Measurements from ENCODE around the gene GET3. TPM values are rescaled to one million over a fixed set of nuclear protein-coding genes. Genes with fewer than 3 reads are reported as not detected.
"Not testable (repeated sequence)": the region's sequence is repeated elsewhere in the genome, so short reads cannot be mapped to it uniquely, and the experiment has no call there.

Gene GET3
- total RNA-seq: 10 to 100 TPM; 61.8 to 62.9 TPM

DNA sequence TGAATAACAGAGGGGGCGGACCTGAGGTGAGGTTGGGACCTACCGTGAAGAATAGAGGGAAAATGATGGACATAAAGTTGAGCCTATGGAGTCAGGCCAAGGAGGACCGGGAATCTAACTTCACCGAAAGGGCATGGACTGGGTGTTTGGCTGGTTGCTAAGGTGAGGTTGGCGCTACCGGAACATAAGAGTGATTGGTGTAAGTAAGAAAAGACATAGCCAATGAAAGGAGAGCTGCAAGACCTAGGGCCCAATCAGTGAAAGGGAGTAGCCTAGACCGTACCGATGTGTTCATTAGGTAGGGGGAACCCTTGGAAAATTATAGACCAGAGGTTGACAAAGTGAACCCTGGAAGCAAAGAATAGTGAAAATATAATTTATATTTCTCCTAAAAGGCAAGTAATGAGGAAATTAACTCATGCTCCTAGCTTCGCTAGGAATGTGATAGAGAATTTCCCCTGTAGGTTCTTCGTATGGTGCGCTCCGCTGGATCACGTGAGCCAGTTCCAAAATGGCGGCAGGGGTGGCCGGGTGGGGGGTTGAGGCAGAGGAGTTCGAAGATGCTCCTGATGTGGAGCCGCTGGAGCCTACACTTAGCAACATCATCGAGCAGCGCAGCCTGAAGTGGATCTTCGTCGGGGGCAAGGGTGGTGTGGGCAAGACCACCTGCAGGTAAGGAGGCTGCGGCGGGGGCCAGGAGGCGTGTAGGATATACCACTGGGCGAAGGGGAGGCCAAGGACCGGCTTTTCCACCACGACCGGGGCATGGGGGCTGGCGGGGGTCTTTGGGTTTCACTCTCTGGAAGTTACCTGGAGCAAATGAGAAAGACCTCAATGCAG, at the start of gene GET3:
Gene GET3 (plus strand): TSS at position 503 of the 840 bp plus-strand sequence. CDS start 9 bp downstream, at position 512.
- no peaks in the 10 kb centered on the region for H3K27me3 Mint-ChIP-seq
- peaks cover 31% of the 10 kb centered on the region for H3K36me3 Mint-ChIP-seq (ENCODE audit: low read depth)
- ChIA-PET POLR2A (interaction anchor here (0.6 to 10.1 kb wide), 19 partner anchors 8 to 574 kb away, joined by 3 to 250 read pairs (median 4); partner anchors contain the start of genes FBXW9, GCDH, JUNB and RNASEH2A), CTCF (interaction anchor here (0.6 to 11.3 kb wide), 11 partner anchors 15 to 148 kb away, joined by 3 to 136 read pairs (median 4); no protein-coding TSS in a partner anchor)
- H3K4me3 Mint-ChIP-seq: peak within 1 kb of the TSS; percentile 100
- H3K4me1 Mint-ChIP-seq: peaks cover 46% of the 10 kb centered on the region
- H3K9me3 Mint-ChIP-seq: no peaks in the 10 kb centered on the region
- DNase-seq: peak; percentile 83
- peak within 1 kb of the TSS; percentile 89 for H3K27ac Mint-ChIP-seq

GRCh38 chr19:12689012-12689411, 48.3 kb upstream of the GET3 start:
- Mint-ChIP-seq H3K36me3 (ENCODE audit: low read depth) (no peaks in the 10 kb centered on the region), H3K4me1 (no peaks in the 10 kb centered on the region), H3K4me3 (no peak overlapping the region), H3K27me3 (no peaks in the 10 kb centered on the region), H3K27ac (no peak overlapping the region), H3K9me3 (no peaks in the 10 kb centered on the region)
- no peak for DNase-seq
- ChIA-PET CTCF (no interaction called here), POLR2A (no interaction called here)

DNA sequence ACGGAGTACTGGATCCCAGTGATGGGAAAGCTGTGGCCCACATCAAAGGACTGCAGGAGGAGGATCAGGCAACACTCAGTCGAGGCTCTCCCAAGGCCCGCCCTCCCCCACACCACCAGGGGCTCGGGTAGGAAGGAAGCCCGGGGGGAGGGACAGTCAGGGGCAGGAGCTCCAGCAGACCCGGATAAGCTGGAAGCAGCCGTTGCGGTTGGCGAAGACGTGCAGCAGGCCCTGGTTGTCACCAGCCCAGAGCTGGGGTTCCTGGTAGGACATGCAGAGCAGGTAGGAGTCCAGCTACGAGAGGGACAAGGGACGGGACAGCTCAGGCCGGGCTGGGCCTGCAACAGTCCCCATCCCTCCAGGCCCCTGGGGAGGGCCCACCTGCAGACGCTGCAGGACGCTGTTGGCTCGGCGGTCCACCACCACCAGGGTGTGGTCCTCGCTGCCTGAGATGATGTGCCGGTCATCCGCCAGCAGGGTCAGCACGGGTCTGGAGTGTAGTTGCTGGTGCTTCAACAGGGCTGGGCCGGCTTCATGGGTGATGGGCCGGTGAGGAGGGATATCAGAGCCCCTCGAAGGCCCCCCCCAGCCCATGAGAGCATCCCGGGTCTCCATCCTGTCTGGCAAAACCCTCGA, 47.6 kb upstream of the GET3 start:
- ChIA-PET POLR2A (no interaction called here), CTCF (no interaction called here)
- no peak for DNase-seq
- Mint-ChIP-seq H3K27ac (no peak overlapping the region), H3K27me3 (no peaks in the 10 kb centered on the region), H3K4me3 (no peak overlapping the region), H3K9me3 (no peaks in the 10 kb centered on the region), H3K36me3 (ENCODE audit: low read depth) (no peaks in the 10 kb centered on the region), H3K4me1 (peaks cover 3% of the 10 kb centered on the region)

DNA sequence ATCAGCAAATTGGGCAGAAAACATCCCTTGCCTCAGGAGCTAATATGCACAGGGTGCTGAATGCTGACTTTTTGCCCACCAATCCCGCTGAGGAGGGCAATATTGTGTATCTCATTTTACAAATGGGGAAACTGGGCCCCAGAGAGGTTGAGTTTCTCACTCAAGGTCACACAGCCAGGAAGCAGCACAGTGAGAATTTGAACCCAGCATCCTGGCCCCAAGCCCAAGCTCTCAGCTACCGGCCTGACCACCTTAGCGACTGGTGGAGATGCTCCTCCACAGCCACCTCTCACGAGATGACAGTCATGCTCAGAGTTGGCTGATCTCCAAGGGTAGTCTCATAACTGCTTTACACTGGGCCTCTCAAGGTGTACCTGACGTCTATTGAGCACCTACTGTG, 44.3 kb upstream of the GET3 start:
- ChIA-PET POLR2A (interaction anchor here (0.7 to 1.0 kb wide), 2 partner anchors 11 to 41 kb away, joined by 3 read pairs; partner anchors contain the start of gene TRIR), CTCF (no interaction called here)
- Mint-ChIP-seq H3K36me3 (ENCODE audit: low read depth) (peaks cover 4% of the 10 kb centered on the region), H3K9me3 (no peaks in the 10 kb centered on the region), H3K4me3 (no peak overlapping the region), H3K4me1 (peaks cover 21% of the 10 kb centered on the region), H3K27ac (no peak overlapping the region), H3K27me3 (no peaks in the 10 kb centered on the region)
- DNase-seq: no peak

GRCh38 chr19:12694641-12695040, 42.7 kb upstream of the GET3 start:
- POLR2A ChIA-PET: interaction anchor here (1.1 to 3.7 kb wide), 3 partner anchors 26 to 37 kb away, joined by 3 to 27 read pairs (median 6); partner anchors contain the start of gene TNPO2
- CTCF ChIA-PET: interaction anchor here (1.2 to 3.2 kb wide), 2 partner anchors 17 to 37 kb away, joined by 3 to 12 read pairs; no protein-coding TSS in a partner anchor
- H3K36me3 Mint-ChIP-seq (ENCODE audit: low read depth): peaks cover 10% of the 10 kb centered on the region

DNA sequence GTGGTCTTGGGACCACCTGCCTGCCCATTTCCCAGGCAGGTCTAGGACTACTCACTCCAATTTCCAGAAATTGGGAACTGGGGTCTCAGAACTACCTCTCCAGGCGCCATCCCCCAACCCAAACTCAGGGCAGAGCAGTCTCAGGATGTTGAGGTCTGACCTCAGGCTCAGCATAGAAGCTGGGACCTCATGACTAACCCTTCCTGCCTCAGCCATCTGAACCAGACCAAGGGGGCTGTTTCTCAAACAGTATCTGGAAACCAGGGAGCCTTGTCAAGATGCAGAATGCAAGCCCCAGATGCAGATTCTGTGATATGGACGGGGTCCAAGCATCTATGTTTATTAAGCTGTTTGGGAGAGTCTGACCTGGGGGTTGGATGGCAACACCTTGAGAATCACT, 42.2 kb upstream of the GET3 start:
- peaks cover 24% of the 10 kb centered on the region for H3K4me1 Mint-ChIP-seq
- POLR2A ChIA-PET: interaction anchor here (1.1 to 3.7 kb wide), 6 partner anchors 13 to 36 kb away, joined by 3 to 27 read pairs (median 10); partner anchors contain the start of genes DHPS and TNPO2
- H3K4me3 Mint-ChIP-seq: peak overlapping the region; percentile 89
- CTCF ChIA-PET: interaction anchor here (1.2 to 3.2 kb wide), 2 partner anchors 18 to 36 kb away, joined by 3 to 12 read pairs; no protein-coding TSS in a partner anchor
- H3K36me3 Mint-ChIP-seq (ENCODE audit: low read depth): peaks cover 10% of the 10 kb centered on the region
- H3K27me3 Mint-ChIP-seq: no peaks in the 10 kb centered on the region
- DNase-seq: peak; percentile 26
- no peaks in the 10 kb centered on the region for H3K9me3 Mint-ChIP-seq
- H3K27ac Mint-ChIP-seq: peak overlapping the region; percentile 16

More at GRCh38 chr19:12694641-12695040, 42.7 kb upstream of the GET3 start:
- DNase-seq: no peak
- Mint-ChIP-seq H3K27ac (no peak overlapping the region), H3K4me3 (peak overlapping the region; percentile 89), H3K4me1 (peaks cover 24% of the 10 kb centered on the region), H3K27me3 (no peaks in the 10 kb centered on the region), H3K9me3 (no peaks in the 10 kb centered on the region)

DNA sequence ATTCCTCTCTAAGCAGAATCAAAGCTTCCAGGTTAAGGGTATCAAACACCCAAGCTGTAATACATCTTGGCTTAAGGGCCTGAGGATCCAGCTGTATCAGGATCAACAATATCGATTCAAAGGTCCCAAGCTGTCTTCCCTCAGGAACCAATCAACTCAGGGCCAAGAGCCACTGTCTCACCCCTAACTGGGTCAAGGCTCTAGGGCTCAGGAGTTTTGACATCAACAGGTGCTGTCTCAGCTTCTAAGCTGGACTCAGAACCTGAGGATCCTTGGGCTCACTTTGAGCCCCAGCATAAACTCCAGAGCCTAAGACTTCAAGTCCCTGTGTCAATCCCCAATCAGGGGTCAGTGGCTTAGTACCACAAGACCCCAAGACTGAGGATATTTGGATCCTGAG, 41.8 kb upstream of the GET3 start:
- POLR2A ChIA-PET: interaction anchor here (1.0 to 3.7 kb wide), 8 partner anchors 12 to 42 kb away, joined by 4 to 27 read pairs (median 8); partner anchors contain the start of genes DHPS, GET3 and TNPO2
- H3K27ac Mint-ChIP-seq: peak overlapping the region; percentile 16
- H3K4me3 Mint-ChIP-seq: peak overlapping the region; percentile 89

GRCh38 chr19:12695997-12696365, 41.3 kb upstream of the GET3 start:
- H3K36me3 Mint-ChIP-seq (ENCODE audit: low read depth): peaks cover 14% of the 10 kb centered on the region
- DNase-seq: no peak
- no peaks in the 10 kb centered on the region for H3K27me3 Mint-ChIP-seq
- H3K4me1 Mint-ChIP-seq: peaks cover 24% of the 10 kb centered on the region
- peak overlapping the region; percentile 95 for H3K27ac Mint-ChIP-seq
- ChIA-PET POLR2A (interaction anchor here (0.6 to 3.7 kb wide), 17 partner anchors 11 to 242 kb away, joined by 3 to 27 read pairs (median 6); partner anchors contain the start of genes CALR, DHPS, GET3 and TNPO2), CTCF (interaction anchor here (0.8 to 3.2 kb wide), 7 partner anchors 14 to 128 kb away, joined by 3 to 12 read pairs (median 4); partner anchors contain the start of gene DHPS)
- no peaks in the 10 kb centered on the region for H3K9me3 Mint-ChIP-seq
- H3K4me3 Mint-ChIP-seq: peak overlapping the region; percentile 89

More for the DNA sequence above, 41.8 kb upstream of the GET3 start:
- Mint-ChIP-seq H3K4me1 (peaks cover 24% of the 10 kb centered on the region), H3K9me3 (no peaks in the 10 kb centered on the region), H3K27me3 (no peaks in the 10 kb centered on the region), H3K36me3 (ENCODE audit: low read depth) (peaks cover 10% of the 10 kb centered on the region)
- CTCF ChIA-PET: interaction anchor here (1.2 to 3.2 kb wide), 2 partner anchors 18 to 24 kb away, joined by 3 to 12 read pairs; no protein-coding TSS in a partner anchor
- DNase-seq: no peak

DNA sequence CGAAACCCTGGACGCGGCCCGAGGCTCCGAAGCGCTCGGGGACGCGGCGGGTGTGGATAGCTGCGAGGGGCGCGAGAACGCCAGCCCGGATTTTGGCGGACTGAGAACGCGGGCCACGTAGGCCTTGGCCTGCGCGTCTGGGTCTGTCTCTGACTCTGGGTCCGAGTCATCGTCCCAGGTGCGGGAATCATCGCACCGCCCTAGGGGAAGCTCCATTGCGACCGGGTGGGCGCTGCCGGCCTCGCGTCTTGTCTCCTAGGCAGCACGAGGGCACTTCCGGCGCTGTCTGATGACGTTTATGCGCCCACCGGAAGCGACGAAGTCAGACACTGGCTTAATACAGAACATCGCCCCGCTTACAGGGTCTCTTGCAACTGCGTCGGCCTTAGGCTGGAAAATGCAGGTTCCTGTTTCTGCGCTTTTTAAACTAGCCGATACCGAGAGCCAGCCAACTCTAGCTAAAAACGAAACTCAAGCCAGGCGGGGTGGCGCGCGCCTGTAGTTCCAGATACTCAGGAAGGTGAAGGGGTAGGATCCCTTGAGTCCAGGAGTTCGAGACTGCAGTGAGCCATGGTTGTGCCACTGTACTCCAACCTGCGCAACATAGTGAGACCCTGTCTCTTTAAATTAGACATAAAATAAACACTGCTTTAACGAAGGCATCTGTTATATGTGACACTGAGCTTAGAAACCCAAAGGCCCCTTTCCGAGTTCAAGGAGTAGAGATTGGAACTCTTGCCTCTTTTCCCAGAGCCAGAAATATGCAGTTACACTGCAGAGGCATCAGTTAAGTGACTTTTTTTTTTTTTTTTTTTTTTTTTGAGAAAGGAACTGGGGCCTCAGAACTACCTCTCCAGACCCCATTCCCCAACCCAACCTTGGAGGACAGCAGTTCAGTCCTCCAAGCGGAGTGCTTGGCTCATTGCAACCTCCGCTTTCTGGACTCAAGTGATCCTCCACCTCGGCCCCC, 40.6 kb upstream of the GET3 start, which contains the start of gene FBXW9:
Gene FBXW9 (minus strand): TSS at position 266 of the 970 bp plus-strand sequence. CDS start 50 bp downstream, at position 216.
- ChIA-PET POLR2A (interaction anchor here (0.6 to 3.7 kb wide), 20 partner anchors 10 to 772 kb away, joined by 3 to 27 read pairs (median 4); partner anchors contain the start of genes CALR, DHPS, FARSA and GCDH), CTCF (interaction anchor here (0.6 to 3.2 kb wide), 13 partner anchors 15 to 1273 kb away, joined by 3 to 12 read pairs (median 4); partner anchors contain the start of gene DHPS)
- Mint-ChIP-seq H3K27me3 (no peaks in the 10 kb centered on the region), H3K4me3 (peak within 1 kb of the TSS; percentile 89), H3K27ac (peak within 1 kb of the TSS; percentile 95), H3K36me3 (ENCODE audit: low read depth) (peaks cover 18% of the 10 kb centered on the region), H3K9me3 (no peaks in the 10 kb centered on the region), H3K4me1 (peaks cover 24% of the 10 kb centered on the region)
- peak; percentile 97 for DNase-seq

DNA sequence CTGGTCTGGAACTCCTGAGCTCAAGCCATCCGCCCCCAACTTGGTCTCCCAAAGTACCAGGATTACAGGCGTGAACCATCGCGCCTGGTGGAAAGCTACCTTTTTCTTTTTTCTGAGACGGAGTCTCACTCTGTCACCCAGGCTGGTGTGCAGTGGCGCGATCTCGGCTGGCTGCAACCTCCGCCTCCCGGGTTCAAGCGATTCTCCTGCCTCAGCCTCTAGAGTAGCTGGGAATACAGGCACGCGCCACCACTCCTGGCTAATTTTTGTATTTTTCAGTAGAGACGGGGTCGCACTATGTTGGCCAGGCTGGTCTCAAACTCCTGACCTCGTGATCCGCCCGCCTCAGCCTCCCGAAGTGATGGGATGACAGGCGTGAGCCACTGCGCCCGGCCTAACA, 39.9 kb upstream of the GET3 start:
- Mint-ChIP-seq H3K27ac (peak overlapping the region; percentile 21), H3K4me1 (peaks cover 24% of the 10 kb centered on the region), H3K4me3 (peak overlapping the region; percentile 24), H3K36me3 (ENCODE audit: low read depth) (peaks cover 22% of the 10 kb centered on the region)
- ChIA-PET CTCF (interaction anchor here (0.6 to 3.2 kb wide), 5 partner anchors 20 to 1273 kb away, joined by 3 to 12 read pairs (median 5); no protein-coding TSS in a partner anchor), POLR2A (interaction anchor here (0.7 to 3.7 kb wide), 12 partner anchors 12 to 773 kb away, joined by 3 to 27 read pairs (median 6); partner anchors contain the start of genes CALR, DHPS, FARSA and GET3)
- H3K9me3 Mint-ChIP-seq, DNase-seq, H3K27me3 Mint-ChIP-seq: not testable (repeated sequence)

DNA sequence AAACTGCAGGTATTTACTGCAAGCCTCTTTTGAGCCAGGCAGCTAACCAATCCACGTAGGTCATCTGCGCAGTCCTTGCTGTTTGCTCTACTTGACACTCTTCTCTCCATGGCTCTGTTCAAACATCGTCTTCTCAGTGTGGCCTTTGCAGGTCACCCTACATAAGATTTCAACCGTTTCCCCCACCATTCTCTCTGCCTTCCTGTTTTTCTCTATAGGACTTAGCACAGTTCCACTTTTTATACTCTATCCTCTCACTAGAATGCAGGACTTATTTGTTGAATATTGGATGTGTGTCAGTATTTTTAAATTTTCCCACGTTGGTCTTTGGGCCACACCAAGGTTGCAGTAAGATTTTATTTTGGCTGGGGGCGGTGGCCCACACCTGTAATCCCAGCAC, 39.2 kb upstream of the GET3 start:
- CTCF ChIA-PET: interaction anchor here (3.2 kb wide), 1 partner anchor 21 kb away, joined by 12 read pairs; no protein-coding TSS in a partner anchor
- peak overlapping the region; percentile 38 for H3K27ac Mint-ChIP-seq
- H3K36me3 Mint-ChIP-seq (ENCODE audit: low read depth): peaks cover 29% of the 10 kb centered on the region

More for the DNA sequence above, 39.2 kb upstream of the GET3 start:
- no peaks in the 10 kb centered on the region for H3K27me3 Mint-ChIP-seq
- POLR2A ChIA-PET: interaction anchor here (1.5 to 3.7 kb wide), 2 partner anchors 25 to 98 kb away, joined by 4 to 27 read pairs; partner anchors contain the start of gene TNPO2
- H3K4me1 Mint-ChIP-seq: peaks cover 24% of the 10 kb centered on the region
- H3K9me3 Mint-ChIP-seq: no peaks in the 10 kb centered on the region
- DNase-seq: no peak
- peak overlapping the region; percentile 54 for H3K4me3 Mint-ChIP-seq

Measured in activated CD4-positive, alpha-beta memory T cell treated with anti-CD3 and anti-CD28 coated beads, Interleukin-2, amount 10 ng/mL, durations not matched to agents 7 days and 5 days (primary cell).